GM13977 (cell line): ENCODE results near the gene ID1.

Source experiments
- DNase-seq: peaks from one replicate; pipeline ENCODE4 v3.0.0; 2012; ENCODE audit warnings: low spot score
- in situ Hi-C: fragments of 300-500 bp; cut with MboI; formaldehyde crosslinking; loops from one replicate; pipeline ENCODE4 v1.12.0; 2022; ENCODE audit warnings: low sequenced_read_pairs, low pct_unique_long_range_greater_than_20kb, mixed read lengths, inconsistent platforms; ENCODE audit not compliant: unreplicated experiment
- TF ChIP-seq, protein P1 (sequence below): IDR thresholded peaks from 2 replicates; pipeline ENCODE4 v1.5.1; 2012; ENCODE audit warnings: mild to moderate bottlenecking, control low read depth; ENCODE audit not compliant: insufficient read depth; ENCODE audit errors: extremely low read depth, missing control alignments

Gene ID1

DNA sequence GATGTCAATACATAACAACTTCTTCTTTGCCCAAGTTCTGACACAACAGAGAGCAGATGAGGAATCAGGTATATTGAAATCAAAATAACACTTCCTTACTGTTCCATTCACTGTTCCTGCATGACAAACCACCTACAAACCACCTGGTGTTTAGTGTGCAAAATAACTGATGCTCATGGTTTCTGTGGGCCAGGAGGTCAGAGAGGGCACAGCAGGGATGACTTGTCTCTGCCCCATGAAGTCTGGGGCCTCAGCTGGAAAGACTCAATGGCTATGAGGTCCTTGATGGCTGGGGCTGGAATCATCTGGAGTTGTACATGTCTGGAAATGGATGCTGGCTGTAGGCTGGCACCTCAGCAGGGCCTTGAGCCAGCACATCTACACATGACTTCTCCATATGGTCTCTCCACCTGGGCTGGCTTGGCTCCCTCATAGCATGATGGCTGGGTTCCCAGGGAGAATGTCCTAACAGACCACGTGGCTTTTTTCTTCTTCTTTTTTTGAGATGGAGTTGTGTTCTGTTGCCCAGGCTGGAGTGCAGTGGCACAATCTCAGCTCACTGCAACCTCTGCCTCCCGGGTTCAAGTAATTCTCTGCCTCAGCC, 25.2 kb downstream of the ID1 start:
- no peak for DNase-seq
- TF ChIP-seq, protein P1, sequence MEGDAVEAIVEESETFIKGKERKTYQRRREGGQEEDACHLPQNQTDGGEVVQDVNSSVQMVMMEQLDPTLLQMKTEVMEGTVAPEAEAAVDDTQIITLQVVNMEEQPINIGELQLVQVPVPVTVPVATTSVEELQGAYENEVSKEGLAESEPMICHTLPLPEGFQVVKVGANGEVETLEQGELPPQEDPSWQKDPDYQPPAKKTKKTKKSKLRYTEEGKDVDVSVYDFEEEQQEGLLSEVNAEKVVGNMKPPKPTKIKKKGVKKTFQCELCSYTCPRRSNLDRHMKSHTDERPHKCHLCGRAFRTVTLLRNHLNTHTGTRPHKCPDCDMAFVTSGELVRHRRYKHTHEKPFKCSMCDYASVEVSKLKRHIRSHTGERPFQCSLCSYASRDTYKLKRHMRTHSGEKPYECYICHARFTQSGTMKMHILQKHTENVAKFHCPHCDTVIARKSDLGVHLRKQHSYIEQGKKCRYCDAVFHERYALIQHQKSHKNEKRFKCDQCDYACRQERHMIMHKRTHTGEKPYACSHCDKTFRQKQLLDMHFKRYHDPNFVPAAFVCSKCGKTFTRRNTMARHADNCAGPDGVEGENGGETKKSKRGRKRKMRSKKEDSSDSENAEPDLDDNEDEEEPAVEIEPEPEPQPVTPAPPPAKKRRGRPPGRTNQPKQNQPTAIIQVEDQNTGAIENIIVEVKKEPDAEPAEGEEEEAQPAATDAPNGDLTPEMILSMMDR, result no peak
- in situ Hi-C loops, result no loop called here

- DNase-seq, result no peak
- in situ Hi-C loops, result no loop called here
- TF ChIP-seq, protein P1, result no peak
Measured at GRCh38 chr20:31632548-31633338, 27.7 kb downstream of the ID1 start.

DNA sequence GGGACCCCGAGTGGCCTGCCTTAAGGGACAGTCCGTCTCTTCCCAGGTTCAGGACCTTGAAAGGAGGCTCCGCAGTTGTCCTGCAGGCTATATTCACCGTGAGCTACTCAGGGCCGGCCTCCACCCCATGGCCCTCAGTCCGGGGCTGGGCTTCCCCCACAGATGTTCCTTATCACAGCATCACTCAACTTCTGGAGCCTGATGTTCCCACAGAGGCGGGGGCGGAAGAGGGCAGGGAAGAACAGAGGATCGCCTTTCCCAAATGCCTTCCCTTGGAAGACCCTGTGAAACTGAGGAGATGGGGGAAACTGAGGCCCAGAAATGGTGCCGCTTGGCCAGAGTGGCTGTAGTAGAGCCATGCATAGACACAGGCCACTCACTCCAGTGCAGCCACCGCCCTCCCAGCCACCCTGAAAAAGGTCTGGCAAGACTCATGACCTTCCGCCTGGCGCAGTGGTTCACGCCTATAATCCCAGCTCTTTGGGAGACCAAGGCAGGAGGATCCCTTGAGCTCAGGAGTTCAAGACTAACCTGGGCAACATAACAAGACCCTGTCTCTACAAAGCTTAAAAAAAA, 28.3 kb downstream of the ID1 start:
- TF ChIP-seq, protein P1, result no peak
- DNase-seq, result no peak
- in situ Hi-C loops, result no loop called here

- DNase-seq, result no peak
- in situ Hi-C loops, result no loop called here
- TF ChIP-seq, protein P1, result no peak
Measured at GRCh38 chr20:31637660-31638059, 32.6 kb downstream of the ID1 start, which contains the start of gene COX4I2. Gene COX4I2 (plus strand): TSS chr20:31637912. CDS start chr20:31639018, 1,106 bp downstream.

- in situ Hi-C loops, result no loop called here
- TF ChIP-seq, protein P1, result no peak
- no peak for DNase-seq
Measured at GRCh38 chr20:31638317-31638716, 33.2 kb downstream of the ID1 start.

- in situ Hi-C loops, result no loop called here
- no peak for DNase-seq
- TF ChIP-seq, protein P1, result no peak
Measured at GRCh38 chr20:31638816-31639215, 33.7 kb downstream of the ID1 start.
